ENCODE measurements around the gene EIF2B4. TPM values are rescaled to one million over a fixed set of nuclear protein-coding genes. Genes with fewer than 3 reads are reported as not detected.
"Not testable (repeated sequence)": the region's sequence is repeated elsewhere in the genome, so short reads cannot be mapped to it uniquely, and the experiment has no call there.

Gene EIF2B4
- total RNA-seq, 1 donor from 2014 or later: 51.2 TPM

GRCh38 chr2:27372937-27373336 is 2.8 kb upstream of the EIF2B4 start:
- no peaks in the 10 kb centered on the region for H3K27me3 Mint-ChIP-seq
- H3K4me3 Mint-ChIP-seq: peak overlapping the region; percentile 86
- peaks cover 65% of the 10 kb centered on the region for H3K36me3 Mint-ChIP-seq (ENCODE audit: low read depth)
- DNase-seq: no peak
- H3K27ac Mint-ChIP-seq: peak overlapping the region; percentile 22
- H3K4me1 Mint-ChIP-seq: peaks cover 32% of the 10 kb centered on the region
- H3K9me3 Mint-ChIP-seq: no peaks in the 10 kb centered on the region
- intact Hi-C loops (cut with micrococcal nuclease): loop anchor here (5.0 kb wide), 1 partner anchor 289 kb away; the partner anchor contains the start of genes SLC4A1AP and SUPT7L

- peak overlapping the region; percentile 98 for H3K27ac Mint-ChIP-seq
- peak; percentile 80 for DNase-seq
- H3K4me3 Mint-ChIP-seq: peak overlapping the region; percentile 86
- peaks cover 35% of the 10 kb centered on the region for H3K4me1 Mint-ChIP-seq
- H3K36me3 Mint-ChIP-seq (ENCODE audit: low read depth): peaks cover 66% of the 10 kb centered on the region
- intact Hi-C loops (cut with micrococcal nuclease): loop anchor here (1.0 to 5.0 kb wide), 9 partner anchors 9 to 291 kb away; partner anchors contain the start of genes CCDC121, GPN1, GTF3C2 and IFT172
- H3K27me3 Mint-ChIP-seq: no peaks in the 10 kb centered on the region
- H3K9me3 Mint-ChIP-seq: no peaks in the 10 kb centered on the region
Observed at GRCh38 chr2:27370816-27371620, 880 bp upstream of the EIF2B4 start.

GRCh38 chr2:27369471-27370025 is 590 bp downstream of the EIF2B4 start:
- DNase-seq: no peak
- no peaks in the 10 kb centered on the region for H3K9me3 Mint-ChIP-seq
- intact Hi-C loops (cut with micrococcal nuclease): loop anchor here (1.0 to 5.0 kb wide), 9 partner anchors 11 to 293 kb away; partner anchors contain the start of genes CCDC121, GPN1, GTF3C2 and IFT172
- peak overlapping the region; percentile 86 for H3K4me3 Mint-ChIP-seq
- peak overlapping the region; percentile 91 for H3K27ac Mint-ChIP-seq
- H3K27me3 Mint-ChIP-seq: no peaks in the 10 kb centered on the region
- peaks cover 61% of the 10 kb centered on the region for H3K36me3 Mint-ChIP-seq (ENCODE audit: low read depth)
- peaks cover 35% of the 10 kb centered on the region for H3K4me1 Mint-ChIP-seq

GRCh38 chr2:27363933-27364332 is 6.2 kb downstream of the EIF2B4 start:
- intact Hi-C loops (cut with micrococcal nuclease): no loop called here
- Mint-ChIP-seq H3K9me3 (no peaks in the 10 kb centered on the region), H3K4me1 (peaks cover 16% of the 10 kb centered on the region), H3K27ac (peak overlapping the region; percentile 62), H3K36me3 (ENCODE audit: low read depth) (peaks cover 54% of the 10 kb centered on the region), H3K4me3 (no peak overlapping the region), H3K27me3 (no peaks in the 10 kb centered on the region)
- DNase-seq: no peak

GRCh38 chr2:27362678-27363420 is 7.3 kb downstream of the EIF2B4 start:
- Mint-ChIP-seq H3K4me3 (no peak overlapping the region), H3K4me1 (peaks cover 19% of the 10 kb centered on the region), H3K9me3 (no peaks in the 10 kb centered on the region), H3K27ac (no peak overlapping the region), H3K27me3 (no peaks in the 10 kb centered on the region), H3K36me3 (ENCODE audit: low read depth) (peaks cover 54% of the 10 kb centered on the region)
- no peak for DNase-seq
- intact Hi-C loops (cut with micrococcal nuclease): no loop called here

GRCh38 chr2:27356382-27357181 is 13.6 kb downstream of the EIF2B4 start, which contains the start of gene GTF3C2:
TSS of gene GTF3C2 (minus strand) at chr2:27356764. CDS start at chr2:27343554, 13,210 bp downstream.
- Mint-ChIP-seq H3K4me3 (peak within 1 kb of the TSS; percentile 99), H3K4me1 (peaks cover 42% of the 10 kb centered on the region), H3K27ac (peak within 1 kb of the TSS; percentile 100), H3K36me3 (ENCODE audit: low read depth) (peaks cover 29% of the 10 kb centered on the region), H3K27me3 (peaks cover 2% of the 10 kb centered on the region), H3K9me3 (no peaks in the 10 kb centered on the region)
- intact Hi-C loops (cut with micrococcal nuclease): loop anchor here (1.0 to 5.0 kb wide), 9 partner anchors 14 to 324 kb away; partner anchors contain the start of genes CAD, CCDC121, EIF2B4 and GPN1
- DNase-seq: peak; percentile 97

GRCh38 chr2:27356056-27356381 is 14.1 kb downstream of the EIF2B4 start:
- Mint-ChIP-seq H3K4me1 (peaks cover 45% of the 10 kb centered on the region), H3K9me3 (no peaks in the 10 kb centered on the region), H3K27me3 (peaks cover 2% of the 10 kb centered on the region), H3K4me3 (peak overlapping the region; percentile 99), H3K27ac (peak overlapping the region; percentile 100), H3K36me3 (ENCODE audit: low read depth) (peaks cover 28% of the 10 kb centered on the region)
- DNase-seq: peak; percentile 88
- intact Hi-C loops (cut with micrococcal nuclease): loop anchor here (1.0 to 5.0 kb wide), 9 partner anchors 14 to 323 kb away; partner anchors contain the start of genes CAD, CCDC121, EIF2B4 and GPN1

GRCh38 chr2:27354597-27354927 is 15.6 kb downstream of the EIF2B4 start:
- Mint-ChIP-seq H3K4me1 (peaks cover 48% of the 10 kb centered on the region), H3K4me3 (peak overlapping the region; percentile 60), H3K27me3 (peaks cover 2% of the 10 kb centered on the region), H3K9me3 (no peaks in the 10 kb centered on the region), H3K36me3 (ENCODE audit: low read depth) (peaks cover 27% of the 10 kb centered on the region), H3K27ac (no peak overlapping the region)
- intact Hi-C loops (cut with micrococcal nuclease): no loop called here
- DNase-seq: no peak

GRCh38 chr2:27353762-27354596 is 16.2 kb downstream of the EIF2B4 start:
- H3K4me3 Mint-ChIP-seq: peak overlapping the region; percentile 60
- peaks cover 29% of the 10 kb centered on the region for H3K36me3 Mint-ChIP-seq (ENCODE audit: low read depth)
- H3K9me3 Mint-ChIP-seq: no peaks in the 10 kb centered on the region
- H3K27ac Mint-ChIP-seq: peak overlapping the region; percentile 60
- H3K4me1 Mint-ChIP-seq: peaks cover 51% of the 10 kb centered on the region
- DNase-seq: no peak
- H3K27me3 Mint-ChIP-seq: peaks cover 2% of the 10 kb centered on the region
- intact Hi-C loops (cut with micrococcal nuclease): no loop called here

GRCh38 chr2:27353386-27353761 is 16.8 kb downstream of the EIF2B4 start:
- H3K27ac Mint-ChIP-seq; H3K27me3 Mint-ChIP-seq; DNase-seq; intact Hi-C loops (cut with micrococcal nuclease); H3K9me3 Mint-ChIP-seq: not testable (repeated sequence)
- Mint-ChIP-seq H3K36me3 (ENCODE audit: low read depth) (peaks cover 26% of the 10 kb centered on the region), H3K4me1 (peaks cover 47% of the 10 kb centered on the region), H3K4me3 (peak overlapping the region; percentile 35)

- peak overlapping the region; percentile 26 for H3K4me3 Mint-ChIP-seq
- H3K4me1 Mint-ChIP-seq: peaks cover 39% of the 10 kb centered on the region
- H3K27me3 Mint-ChIP-seq: peaks cover 2% of the 10 kb centered on the region
- H3K36me3 Mint-ChIP-seq (ENCODE audit: low read depth): peaks cover 25% of the 10 kb centered on the region
- H3K27ac Mint-ChIP-seq: peak overlapping the region; percentile 3
- intact Hi-C loops (cut with micrococcal nuclease): no loop called here
- no peak for DNase-seq
- H3K9me3 Mint-ChIP-seq: no peaks in the 10 kb centered on the region
Observed at GRCh38 chr2:27351802-27352598, 18.1 kb downstream of the EIF2B4 start.

- Mint-ChIP-seq H3K27me3 (no peaks in the 10 kb centered on the region), H3K4me1 (peaks cover 29% of the 10 kb centered on the region), H3K9me3 (no peaks in the 10 kb centered on the region), H3K36me3 (ENCODE audit: low read depth) (peaks cover 27% of the 10 kb centered on the region), H3K27ac (no peak overlapping the region), H3K4me3 (no peak overlapping the region)
- no peak for DNase-seq
- intact Hi-C loops (cut with micrococcal nuclease): no loop called here
Observed at GRCh38 chr2:27350106-27350693, 19.9 kb downstream of the EIF2B4 start.

Data from activated CD4-positive, alpha-beta T cell treated with anti-CD3 and anti-CD28 coated beads, Interleukin-2, amount 10 ng/mL, durations not matched to agents 24 days and 14 days (primary cell).